Measurements from ENCODE around the gene DLST.

The DLST gene

DNA sequence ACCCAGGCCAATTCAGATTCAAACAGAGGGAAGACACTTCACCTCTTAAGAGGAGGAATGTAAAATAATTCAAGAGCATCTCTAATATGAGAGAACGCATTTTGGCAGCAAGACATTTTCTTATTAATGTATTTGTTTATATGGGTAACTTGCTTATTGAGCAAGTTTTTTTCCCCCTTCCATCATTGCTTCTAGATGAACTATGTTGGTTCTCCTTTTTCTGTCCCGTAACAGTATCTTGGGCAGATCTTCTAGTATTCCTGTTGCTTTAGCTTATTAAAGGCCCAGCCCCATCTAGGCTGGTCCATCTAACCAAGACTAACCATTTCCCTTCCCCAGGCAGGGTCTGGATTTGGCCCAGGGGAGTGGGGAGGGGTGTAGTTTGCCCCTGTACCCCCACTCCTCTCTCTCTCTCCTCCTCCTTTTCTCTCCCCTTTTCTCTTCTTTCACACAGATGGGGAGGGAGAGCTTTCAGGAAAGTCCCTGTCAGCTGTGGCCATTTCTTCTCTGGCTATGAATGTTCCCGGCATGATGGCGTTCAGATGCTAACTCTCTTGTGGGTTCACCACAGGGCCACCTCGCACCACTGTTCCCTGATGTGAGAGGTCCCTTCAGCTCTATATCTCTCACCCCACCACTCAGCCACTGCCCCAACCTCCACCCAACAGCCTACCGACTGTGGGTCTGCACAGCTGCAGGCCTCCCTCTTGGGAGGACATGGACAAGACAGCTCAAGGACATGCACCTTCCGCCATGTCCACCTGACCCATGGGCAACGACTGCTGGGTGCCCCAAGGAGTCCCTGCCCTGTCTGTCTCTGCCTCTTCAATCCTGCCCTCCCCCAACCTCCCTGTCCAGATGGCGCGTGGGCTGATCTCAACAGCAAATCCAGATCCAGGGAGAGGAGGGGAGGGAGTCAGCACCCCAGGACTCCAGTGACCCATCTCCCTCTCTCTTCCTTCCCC lies 57.1 kb downstream of the DLST start:
- DNase-seq (ENCODE audit: low read depth in 3 of 3, low spot score in 1 of 3) = no peak

DNA sequence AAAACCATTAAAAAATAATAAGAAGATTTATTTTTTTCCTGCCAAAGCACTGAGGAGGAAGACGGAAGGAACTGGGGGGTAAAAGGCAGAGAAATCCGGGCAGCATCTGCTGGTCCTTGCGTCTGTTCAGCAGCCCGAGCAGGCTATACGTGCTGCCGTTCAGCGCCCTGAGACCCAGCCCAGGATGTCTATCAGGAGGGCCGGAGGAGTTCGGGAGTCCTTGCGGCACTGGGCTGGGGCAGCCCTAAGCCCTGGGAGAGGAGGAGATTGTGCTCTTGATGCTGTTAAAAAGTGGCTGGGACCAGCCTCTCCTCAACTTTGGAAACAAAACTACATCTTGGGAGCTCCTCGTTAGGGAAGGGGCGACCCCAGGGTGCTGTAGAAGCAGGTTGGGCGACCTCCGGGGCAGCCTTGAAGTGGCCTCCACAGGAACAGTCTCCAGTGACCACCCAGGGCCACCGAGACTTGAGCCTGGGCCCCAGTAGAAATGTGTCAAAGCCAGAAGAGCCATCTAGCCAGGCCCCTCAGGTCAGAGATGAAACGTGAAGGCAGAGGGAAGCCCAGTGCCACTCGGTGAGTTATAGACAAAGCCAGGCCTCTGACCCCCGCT lies 59.3 kb downstream of the DLST start:
- DNase-seq (ENCODE audit: low read depth in 3 of 3, low spot score in 1 of 3) = no peak

DNA sequence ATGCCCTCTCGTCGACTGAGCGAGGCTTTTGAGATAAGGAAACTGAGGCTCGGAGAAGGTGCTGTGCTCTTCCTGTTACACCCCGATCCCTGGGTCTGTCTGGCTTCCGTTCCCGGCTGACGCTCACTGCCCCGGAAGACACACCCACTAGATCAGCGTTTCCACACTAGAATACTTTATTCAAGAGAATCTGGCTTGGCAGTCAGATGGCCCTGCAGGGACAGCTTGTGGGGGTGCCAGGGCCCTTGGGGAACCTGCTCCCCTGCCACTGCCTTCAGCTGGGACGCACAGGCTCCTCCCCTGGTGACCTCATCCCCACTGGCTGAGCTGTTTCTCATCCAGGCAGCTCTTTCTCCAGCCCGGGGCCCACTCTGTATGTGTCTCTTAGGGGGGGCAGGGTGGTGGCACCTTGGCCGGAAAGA lies 60.0 kb downstream of the DLST start:
- DNase-seq (ENCODE audit: low read depth in 3 of 3, low spot score in 1 of 3) = peak in 1 of 3 donors; percentile 46

DNA sequence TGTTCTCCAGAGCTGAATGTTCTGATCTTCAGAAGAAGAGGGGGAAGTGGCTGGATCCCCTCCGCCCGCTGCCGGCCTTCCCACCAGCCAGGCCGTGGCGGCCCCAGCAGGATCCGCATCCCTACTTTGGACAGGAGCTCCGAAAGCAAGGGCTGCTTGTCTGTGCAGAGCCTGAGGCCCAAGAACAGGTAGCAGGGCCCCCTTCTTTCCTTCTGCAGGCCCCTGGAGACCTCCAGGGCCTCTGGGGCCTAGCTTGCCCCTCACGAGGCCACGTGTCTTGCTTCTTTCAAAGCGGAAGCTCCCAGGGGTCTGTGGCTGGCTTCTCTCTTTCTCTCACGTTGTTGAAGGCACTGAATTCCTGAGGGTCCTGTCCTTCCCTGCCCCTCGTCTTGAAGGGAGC lies 60.5 kb downstream of the DLST start:
- no peak for DNase-seq (ENCODE audit: low read depth in 3 of 3, low spot score in 1 of 3)

DNA sequence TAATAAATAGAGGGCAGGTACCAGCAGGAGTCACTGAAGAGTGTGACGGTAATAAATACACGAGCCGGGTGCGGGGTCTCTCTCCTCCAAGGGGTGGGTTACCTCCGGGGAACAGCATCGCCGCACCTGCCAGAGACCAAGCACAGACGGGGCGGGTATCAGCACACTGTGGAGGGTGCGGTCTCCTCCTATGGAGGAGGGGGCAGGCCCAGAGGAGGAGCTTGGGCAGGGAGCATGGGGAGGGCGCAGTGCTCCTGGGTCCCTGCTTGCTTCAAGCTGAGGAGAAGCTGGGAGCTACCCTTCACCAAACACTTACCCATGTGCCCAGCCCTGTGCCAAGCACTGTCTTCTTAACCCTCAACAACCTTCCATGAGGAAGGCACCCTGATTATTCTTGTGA lies 60.9 kb downstream of the DLST start:
- no peak for DNase-seq (ENCODE audit: low read depth in 3 of 3, low spot score in 1 of 3)

DNA sequence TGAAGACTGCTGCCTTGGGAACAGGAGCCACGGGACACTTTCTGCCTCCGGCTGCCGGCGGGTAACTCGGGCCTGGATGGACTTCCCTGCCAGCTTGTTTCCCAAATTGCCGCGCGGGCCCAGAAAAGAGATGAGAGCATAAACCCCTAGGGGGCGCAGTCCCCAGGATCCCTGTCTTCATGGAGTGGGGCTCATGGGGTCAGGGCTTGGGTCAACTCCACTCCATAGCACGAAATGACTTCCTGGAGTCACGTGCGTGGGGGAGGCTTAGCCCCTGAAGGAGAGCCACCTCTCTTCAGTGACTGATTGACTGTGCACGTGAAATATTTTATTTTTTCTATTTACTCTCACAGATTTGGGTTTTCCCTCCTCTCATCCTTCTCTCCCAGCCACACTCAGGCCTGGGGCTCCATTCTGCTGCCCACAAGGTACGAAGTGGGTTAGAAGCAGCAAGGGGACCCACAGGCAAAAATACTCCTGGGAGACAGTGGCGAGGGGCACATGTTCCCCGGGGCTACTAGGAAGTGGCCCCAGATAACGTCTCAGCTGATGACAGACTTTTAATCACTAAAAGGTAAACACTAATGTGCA lies 63.6 kb downstream of the DLST start:
- no peak for DNase-seq (ENCODE audit: low read depth in 3 of 3, low spot score in 1 of 3)

DNA sequence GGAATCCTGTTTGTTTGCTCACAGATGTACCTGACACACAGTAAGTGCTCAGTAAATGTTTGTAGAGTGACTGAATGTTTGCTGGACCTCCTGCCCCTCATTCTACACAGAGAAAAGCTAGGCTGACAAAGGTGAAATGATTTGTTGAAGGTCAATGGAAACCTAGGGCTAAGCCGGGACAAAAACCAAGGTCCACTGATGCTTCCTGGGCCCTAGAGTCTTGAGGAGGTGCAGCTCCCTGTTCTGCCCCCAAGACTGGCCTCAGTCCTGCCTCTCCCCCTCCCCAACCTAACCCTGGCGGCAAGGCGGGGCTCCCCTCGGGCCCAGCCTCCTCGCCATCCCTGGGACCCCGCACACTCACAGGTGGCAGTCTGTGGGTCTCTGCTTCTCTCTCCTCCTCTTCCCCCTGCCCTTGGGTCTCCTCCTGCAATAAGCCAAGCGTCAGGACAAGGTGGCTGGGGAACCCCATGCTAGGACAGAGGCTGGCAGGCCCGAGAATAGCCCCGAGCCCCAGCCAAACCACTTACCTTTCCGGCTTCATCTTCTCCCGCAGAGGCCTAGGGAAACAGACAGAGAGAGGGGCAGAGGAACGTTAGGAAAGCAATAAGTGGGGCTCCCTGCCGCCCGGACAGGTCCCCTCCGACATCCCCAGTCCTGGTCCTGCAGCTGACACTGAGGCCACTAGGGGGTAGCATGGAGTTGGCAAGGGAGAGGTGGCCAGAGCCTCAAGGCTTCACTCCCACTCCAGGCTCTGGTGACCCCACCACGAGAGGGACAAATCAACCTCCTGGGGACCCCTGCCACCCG lies 64.3 kb downstream of the DLST start:
- DNase-seq (ENCODE audit: low read depth in 3 of 3, low spot score in 1 of 3) = peak; percentile 24 to 58 (median 45)

DNA sequence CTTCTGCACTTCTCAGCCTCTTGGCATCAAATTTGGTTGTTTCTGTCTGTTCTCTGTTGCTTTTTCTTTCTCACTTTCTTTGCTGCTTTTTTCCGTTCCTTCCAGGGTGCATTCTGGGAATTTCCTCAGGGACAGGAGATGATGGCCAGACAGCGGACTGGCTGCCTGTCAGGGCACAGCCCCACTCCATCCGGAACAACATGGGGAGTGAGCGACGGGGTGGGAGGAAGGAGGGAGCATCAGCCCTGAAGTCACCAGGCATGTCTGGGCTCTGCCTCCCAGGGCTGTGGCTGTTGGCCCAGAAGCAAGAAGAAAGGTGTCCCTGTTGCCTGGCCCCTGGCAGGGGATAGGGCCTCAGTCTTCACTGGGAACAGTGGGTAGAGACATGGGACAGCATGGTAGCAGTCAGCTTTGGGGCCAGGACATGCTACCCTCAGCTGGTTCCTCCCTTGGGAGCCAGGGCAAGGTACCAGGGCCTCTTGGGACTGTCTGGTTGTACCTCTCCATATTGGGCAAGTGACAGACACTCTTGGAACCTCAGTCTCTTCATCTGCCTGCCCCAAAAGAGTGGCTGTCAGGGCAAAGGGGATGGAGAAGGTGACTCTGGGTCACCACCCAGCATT lies 65.1 kb downstream of the DLST start:
- no peak for DNase-seq (ENCODE audit: low read depth in 3 of 3, low spot score in 1 of 3)

DNA sequence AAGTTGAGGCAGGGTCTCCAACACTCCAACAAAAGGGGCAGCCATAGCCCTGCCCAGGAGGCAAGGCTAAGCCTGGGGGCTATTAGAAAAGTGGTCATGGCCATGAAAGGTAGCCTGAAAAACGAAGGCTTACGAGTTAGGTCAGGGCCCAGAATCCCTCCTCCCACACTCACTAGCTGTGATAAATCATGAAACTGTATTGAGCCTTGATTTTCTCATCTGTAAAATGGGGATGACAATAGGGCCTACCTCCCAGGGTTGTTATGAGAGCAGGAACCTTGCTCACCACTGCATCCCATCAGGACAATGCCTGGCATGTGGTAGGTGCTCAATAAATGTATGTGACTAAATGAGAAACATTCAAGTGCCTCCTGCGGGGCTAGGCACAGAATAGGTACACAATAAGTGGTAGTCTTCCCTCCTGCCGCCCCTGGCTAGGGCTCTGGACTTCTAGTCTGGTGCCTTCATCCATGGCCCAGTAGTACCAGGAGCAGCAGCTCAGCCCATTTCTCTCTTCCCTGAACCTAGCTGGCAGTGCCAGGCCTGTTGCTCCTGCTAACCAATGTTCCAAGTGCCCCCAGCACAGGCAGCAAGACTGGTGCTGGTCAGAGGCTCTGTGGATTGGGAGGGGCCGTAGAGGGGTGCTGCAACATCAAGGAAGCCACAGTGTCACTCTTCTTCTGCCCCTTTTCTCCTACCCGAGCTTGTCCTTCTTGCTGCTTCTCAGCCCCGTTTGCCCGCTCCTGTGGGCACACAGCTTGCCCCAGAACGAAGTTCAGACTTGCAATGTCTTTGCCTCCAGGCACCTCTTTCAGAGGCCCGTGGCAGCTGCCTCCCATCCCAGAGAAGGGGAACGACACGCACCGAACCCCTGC lies 65.9 kb downstream of the DLST start:
- DNase-seq (ENCODE audit: low read depth in 3 of 3, low spot score in 1 of 3) = no peak

DNA sequence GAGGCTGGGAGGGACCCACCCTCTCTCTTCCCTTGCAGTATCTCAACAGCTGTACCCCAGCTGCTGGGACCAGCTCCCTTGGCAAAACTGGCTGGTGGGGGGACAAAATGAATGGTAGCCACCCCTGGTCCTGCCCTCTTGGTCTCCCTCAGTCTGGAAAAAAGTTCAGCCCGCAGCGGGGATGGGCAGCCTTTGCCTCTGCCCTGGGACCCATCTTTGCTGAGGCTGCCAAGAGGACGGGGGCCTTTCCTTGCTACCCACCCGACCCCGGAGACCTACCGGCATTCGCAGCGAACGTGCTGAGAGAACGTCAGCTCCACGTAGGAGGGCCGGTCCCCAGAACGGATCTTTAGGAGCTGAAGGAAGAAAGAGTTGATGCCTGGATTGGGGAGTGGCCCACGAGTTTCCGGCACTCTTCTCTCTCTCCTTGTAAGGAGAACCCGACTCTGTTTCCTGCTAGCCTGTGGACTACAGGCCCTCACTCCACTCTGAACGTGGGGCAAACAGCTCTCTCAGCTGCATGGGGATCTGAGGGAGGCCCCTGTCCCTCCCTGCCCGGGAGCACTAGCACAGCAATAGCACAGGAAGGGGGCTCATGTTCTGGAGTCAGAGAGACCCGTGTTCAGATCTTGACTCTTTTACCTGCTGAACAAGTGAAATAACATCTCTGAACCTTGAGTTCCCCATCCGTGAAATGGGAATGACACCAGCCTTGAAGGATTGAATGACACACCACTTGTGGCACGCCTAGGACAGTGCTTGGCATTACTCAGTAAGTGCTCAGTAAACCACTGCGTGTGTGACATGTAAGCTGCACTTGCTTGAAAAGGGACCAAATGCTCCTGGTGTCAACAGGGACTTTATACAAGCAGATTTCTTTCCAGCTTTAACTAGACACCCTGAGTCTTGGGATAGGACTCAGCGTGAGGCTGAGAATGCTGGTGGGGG lies 66.8 kb downstream of the DLST start:
- DNase-seq (ENCODE audit: low read depth in 3 of 3, low spot score in 1 of 3) = no peak

DNA sequence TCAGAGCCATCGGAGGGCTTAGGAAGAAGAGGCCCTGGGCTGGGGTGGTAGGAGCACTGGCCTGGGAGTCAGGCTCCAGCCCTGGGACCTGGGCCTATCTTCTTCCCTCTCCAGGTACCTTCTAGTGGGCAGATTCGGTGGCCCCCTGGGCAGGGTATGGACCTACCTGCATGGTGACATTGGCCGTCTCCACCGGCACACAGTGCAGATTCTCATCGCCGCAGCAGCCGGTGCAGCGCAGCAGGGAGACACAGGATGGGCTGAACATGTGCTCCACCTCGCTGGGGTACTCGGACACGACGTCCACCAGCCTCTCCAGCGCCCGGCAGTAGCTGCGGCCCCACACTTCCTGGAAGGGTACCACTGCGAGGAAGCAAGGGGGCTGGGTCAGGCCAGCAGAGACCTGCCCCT lies 67.5 kb downstream of the DLST start:
- no peak for DNase-seq (ENCODE audit: low read depth in 3 of 3, low spot score in 1 of 3)

DNA sequence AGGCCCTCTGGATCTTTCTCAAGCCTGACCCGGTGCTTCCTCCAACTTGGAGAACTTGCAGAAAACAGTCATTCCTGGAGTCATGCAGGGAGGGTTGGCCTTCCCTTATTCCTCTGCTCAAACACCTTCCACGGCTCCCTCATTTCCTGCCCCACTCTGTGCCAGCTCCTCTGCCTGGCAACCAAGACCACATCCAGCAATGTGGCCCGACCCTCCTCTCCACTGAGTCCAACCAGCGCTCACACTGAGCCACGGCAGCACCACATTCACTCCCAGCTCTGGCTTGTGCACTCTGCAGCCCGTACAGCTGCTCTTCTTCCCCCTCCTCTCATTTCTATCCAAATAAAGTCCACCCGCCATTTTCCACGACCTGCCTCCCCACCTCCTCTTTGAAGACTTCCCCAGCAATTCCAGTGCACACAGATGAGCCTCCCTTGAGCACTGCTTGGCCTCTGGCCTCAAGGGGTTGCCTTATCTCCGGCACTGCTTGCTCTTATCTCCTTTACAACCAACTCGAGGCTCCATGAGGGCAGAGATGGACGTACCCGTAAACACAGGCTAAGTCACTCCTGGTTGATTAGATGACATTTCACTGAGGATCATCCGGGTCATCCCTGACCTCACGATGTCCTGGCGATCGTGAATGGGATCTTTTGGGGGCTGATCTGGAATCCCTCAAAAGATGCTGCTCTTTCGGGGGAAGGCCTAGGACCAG lies 68.3 kb downstream of the DLST start:
- no peak for DNase-seq (ENCODE audit: low read depth in 3 of 3, low spot score in 1 of 3)

DNA sequence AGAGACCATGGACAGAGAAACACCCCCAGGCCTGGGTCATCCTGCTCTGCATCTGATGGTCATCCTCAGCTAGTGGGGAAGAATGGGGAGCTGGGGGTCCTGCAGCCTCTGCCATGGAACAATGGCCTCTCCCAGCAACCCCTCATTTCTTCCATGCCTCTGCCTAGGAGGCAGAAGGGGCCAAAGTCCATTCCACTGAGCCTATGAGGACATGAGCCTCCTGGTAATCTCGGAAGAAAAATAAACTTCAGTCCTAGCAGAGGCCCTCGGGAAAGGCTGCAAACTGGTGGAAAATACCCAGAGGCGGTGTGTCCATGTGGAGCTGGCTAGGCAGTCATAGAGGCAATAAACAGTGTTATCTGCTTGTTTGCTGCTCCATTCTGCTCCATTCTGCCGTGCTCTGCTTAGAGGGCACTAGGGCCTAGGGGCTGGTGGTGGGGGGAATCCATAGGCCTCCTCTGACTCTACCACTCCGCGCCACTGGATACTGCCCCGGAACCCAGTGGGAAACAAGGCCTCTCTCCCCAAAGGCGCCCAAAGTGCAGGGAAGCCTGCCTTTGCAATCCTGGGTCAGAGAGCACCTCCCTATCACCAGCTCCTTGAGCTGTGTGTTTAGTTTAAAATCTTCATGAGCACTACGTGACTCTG lies 69.2 kb downstream of the DLST start:
- no peak for DNase-seq (ENCODE audit: low read depth in 3 of 3, low spot score in 1 of 3)

DNA sequence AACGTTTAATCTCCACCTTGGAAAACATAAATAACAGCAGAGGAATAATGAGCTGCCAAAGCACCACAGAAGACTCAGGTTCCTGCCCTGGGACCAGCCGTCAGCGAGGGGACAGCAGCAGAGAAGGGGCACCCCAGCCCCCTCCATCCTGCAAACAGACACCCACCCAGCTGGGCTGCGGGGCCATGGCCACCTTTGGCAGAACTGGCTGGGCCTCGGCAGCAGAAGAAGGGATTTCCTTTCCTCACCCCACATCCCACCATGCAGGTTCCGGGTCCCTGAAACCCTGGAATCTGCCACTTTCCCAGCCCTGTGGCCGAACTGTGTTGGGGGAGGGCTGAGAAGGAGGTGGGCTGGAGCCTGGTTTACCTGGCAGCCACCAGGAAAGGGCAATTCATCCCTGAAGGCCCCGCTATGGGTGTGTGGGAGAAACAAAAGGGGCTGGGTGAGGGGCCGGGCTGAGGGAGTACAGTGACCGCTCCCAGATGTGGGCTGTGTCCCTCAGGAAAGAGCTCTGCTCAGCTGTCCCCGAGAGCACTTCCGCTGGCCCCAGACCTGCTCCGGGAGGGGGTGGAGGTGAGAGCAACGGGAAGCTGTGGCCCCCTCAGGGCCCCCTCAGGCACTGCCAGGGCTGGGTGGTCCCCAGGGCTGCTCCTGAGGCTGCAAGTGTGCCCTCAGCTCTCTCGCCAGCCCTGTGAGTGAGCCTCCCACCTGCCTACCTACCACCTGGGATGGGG lies 69.9 kb downstream of the DLST start:
- no peak for DNase-seq (ENCODE audit: low read depth in 3 of 3, low spot score in 1 of 3)

DNA sequence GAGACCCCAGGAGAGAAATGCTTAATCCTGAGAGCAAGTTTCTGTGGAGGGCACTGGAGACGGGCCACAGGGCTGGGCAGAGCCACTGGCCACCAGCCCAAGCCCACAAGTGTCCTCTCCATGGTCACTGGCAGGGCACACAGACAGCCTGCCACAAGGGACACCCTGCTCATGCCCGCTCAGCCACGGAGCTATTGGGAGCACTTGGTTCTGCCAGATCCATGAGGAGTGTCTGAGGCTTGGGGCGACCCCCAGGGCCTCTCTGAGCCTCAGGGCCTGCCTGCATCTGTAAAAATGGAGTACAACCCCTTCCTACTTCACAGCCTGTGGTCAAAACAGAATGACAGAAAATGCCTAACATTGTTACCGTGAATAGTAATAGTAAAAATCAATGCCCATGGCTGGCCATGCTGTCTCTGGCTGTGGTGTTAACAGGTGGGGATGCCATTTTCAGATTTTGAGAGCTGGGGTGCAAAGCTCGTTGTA lies 70.5 kb downstream of the DLST start:
- DNase-seq (ENCODE audit: low read depth in 3 of 3, low spot score in 1 of 3) = no peak

DNA sequence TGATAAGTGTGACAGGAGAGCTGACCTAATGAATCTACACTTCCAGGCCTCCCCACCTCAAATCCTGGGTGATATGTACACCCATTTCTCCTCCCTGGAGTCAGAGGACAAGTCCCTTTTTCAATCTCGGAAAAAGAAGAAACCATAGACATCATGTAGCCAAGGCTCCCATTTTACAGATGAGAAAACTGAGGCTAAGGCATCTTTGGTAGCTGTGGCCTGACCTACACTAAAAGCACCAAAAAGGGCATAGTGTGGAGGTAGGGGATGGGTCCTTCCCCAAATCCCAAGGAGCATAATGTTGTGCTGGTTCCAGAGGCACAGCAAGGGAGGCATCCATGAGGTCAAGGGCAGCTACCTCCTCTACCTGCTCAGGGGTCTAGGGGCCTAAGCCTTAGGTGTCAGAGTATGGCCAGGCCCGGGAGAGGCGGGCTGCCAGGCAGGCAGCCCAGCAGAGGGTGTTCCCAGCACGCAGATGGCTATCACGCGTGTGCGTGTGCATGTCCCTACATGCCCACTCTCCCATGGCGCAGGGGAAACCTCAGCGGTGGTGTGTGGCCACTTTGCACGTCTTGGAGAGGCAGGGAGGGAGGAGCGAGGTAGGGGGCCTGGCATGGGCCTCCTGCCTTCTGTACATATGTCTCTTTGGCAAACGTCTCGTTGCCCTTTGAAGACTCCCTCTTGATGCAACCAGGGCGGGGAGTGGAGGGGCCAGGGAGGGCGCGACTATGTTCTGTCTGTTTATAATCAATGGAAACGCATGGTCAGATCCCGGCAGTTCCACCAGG lies 71.2 kb downstream of the DLST start:
- DNase-seq (ENCODE audit: low read depth in 3 of 3, low spot score in 1 of 3) = no peak
